Gastroesophageal sphincter (tissue), 3 donors: ENCODE data around the gene PRRX2.

Source experiments
- POLR2A ChIP-seq, 2 donors: fragments of 450-650 bp; IDR thresholded peaks; one replicate each; pipeline ENCODE4 v1.6.1; 2017; ENCODE audit warnings: antibody characterized with exemption in 2 of 2, mild to moderate bottlenecking in 2 of 2, moderate library complexity in 1 of 2
- POLR2AphosphoS5 ChIP-seq: sonication (generic); formaldehyde crosslinking; IDR thresholded peaks from one replicate; pipeline ENCODE4 v1.6.1; 2017; ENCODE audit warnings: antibody characterized with exemption
- TF ChIP-seq, protein P1 (sequence below), 4 experiments: fragments of 200-600 bp in 2 of 4; fragments of 450-650 bp in 2 of 4; sonication (generic) in 1 of 4; IDR thresholded peaks; one replicate each; pipeline ENCODE4 v1.5.1; 2017 to 2019; ENCODE audit warnings: antibody characterized with exemption in 4 of 4, mild to moderate bottlenecking in 2 of 4, moderate library complexity in 2 of 4

DNA sequence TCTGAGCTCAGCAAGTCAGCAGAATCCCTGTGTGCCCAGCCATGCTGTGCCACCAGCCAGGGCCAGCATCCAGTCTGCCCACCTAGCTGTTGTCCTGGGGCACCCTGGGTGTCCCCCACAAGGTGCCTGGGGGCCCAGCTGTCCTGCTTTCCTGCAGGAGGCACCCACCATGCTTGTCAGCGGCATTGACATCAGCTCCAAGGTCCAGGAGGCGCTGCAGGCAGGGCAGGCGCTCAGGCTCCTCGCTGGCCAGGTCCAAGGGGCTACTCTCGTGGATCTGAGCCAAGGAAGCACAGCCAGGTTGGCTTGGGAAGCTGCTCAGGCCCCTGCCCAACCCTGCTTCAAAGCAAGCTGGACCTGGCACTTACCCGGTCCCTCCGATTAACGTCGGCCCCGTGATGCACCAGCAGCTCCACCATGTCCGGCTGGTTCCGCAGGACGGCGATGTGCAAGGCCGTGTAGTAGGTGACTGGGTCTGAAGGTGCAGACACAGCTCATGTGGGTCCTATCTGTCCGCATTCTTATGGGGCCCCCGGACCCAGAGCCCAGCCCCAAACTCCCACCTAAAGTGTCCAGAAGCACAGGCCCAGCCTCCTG is 26.3 kb upstream of the PRRX2 start:
- TF ChIP-seq POLR2AphosphoS5: no peak
- TF ChIP-seq POLR2A (IDR thresholded peaks at IDR 0.05): no peak
- TF ChIP-seq, protein P1, sequence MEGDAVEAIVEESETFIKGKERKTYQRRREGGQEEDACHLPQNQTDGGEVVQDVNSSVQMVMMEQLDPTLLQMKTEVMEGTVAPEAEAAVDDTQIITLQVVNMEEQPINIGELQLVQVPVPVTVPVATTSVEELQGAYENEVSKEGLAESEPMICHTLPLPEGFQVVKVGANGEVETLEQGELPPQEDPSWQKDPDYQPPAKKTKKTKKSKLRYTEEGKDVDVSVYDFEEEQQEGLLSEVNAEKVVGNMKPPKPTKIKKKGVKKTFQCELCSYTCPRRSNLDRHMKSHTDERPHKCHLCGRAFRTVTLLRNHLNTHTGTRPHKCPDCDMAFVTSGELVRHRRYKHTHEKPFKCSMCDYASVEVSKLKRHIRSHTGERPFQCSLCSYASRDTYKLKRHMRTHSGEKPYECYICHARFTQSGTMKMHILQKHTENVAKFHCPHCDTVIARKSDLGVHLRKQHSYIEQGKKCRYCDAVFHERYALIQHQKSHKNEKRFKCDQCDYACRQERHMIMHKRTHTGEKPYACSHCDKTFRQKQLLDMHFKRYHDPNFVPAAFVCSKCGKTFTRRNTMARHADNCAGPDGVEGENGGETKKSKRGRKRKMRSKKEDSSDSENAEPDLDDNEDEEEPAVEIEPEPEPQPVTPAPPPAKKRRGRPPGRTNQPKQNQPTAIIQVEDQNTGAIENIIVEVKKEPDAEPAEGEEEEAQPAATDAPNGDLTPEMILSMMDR (IDR thresholded peaks at IDR 0.05): no peak
